ENCODE measurements around the gene KRT8.

- TF ChIP-seq POLR2A (IDR thresholded peaks at IDR 0.05) (no peak), CTCF (IDR thresholded peaks at IDR 0.05) (no peak), POLR2AphosphoS5 (IDR thresholded peaks at IDR 0.05) (no peak)
Measured at GRCh38 chr12:52953181-52953841, 48.4 kb upstream of the KRT8 start.

All from prostate gland (tissue), 2 donors.